Type B pancreatic cell (in vitro differentiated cells): ENCODE data around the gene GRWD1. TPM values are rescaled to one million over a fixed set of nuclear protein-coding genes. Genes with fewer than 3 reads are reported as not detected.

Experiments
- DNase-seq: peaks from one replicate; pipeline ENCODE4 v3.0.0; 2021; ENCODE audit warnings: mixed read lengths; ENCODE audit not compliant: unreplicated experiment; ENCODE audit errors: extremely low spot score
- H3K27ac Mint-ChIP-seq: 2 replicates; pipeline ENCODE4 v1.8.0; 2021; ENCODE audit warnings: mild to moderate bottlenecking, mixed read lengths
- H3K27me3 Mint-ChIP-seq: 2 replicates; pipeline ENCODE4 v1.8.0; 2021; ENCODE audit warnings: mixed read lengths
- H3K36me3 Mint-ChIP-seq: 2 replicates; pipeline ENCODE4 v1.8.0; 2021; ENCODE audit warnings: mixed read lengths
- H3K4me1 Mint-ChIP-seq: one replicate; pipeline ENCODE4 v1.8.0; 2021; ENCODE audit warnings: mixed read lengths; ENCODE audit not compliant: unreplicated experiment
- H3K4me3 Mint-ChIP-seq: 2 replicates; pipeline ENCODE4 v1.8.0; 2021; ENCODE audit warnings: mild to moderate bottlenecking, mixed read lengths
- H3K9me3 Mint-ChIP-seq: 2 replicates; pipeline ENCODE4 v1.8.0; 2021; ENCODE audit warnings: mixed read lengths
- CTCF ChIP-seq: fragments of 200-600 bp; sonication (generic); conservative IDR thresholded peaks from 2 replicates; pipeline ENCODE4 v1.5.0; 2021; ENCODE audit warnings: antibody characterized with exemption, mild to moderate bottlenecking
- total RNA-seq: library from RNA; stranded (reverse); gene quantifications from 2 replicates; pipeline ENCODE4 v1.2.1, GENCODE V29; 2021; ENCODE audit warnings: low replicate concordance

Gene GRWD1
- total RNA-seq, 1 donor from 2014 or later = 44.0 TPM

GRCh38 chr19:48433337-48433736 is 12.4 kb upstream of the GRWD1 start:
- TF ChIP-seq CTCF = no peak
- H3K4me3 Mint-ChIP-seq = no peak overlapping the region
- H3K36me3 Mint-ChIP-seq = no peaks in the 10 kb centered on the region
- no peaks in the 10 kb centered on the region for H3K9me3 Mint-ChIP-seq
- H3K27me3 Mint-ChIP-seq = no peaks in the 10 kb centered on the region
- peaks cover 18% of the 10 kb centered on the region for H3K4me1 Mint-ChIP-seq
- no peak for DNase-seq
- H3K27ac Mint-ChIP-seq = no peak overlapping the region

- no peaks in the 10 kb centered on the region for H3K9me3 Mint-ChIP-seq
- no peaks in the 10 kb centered on the region for H3K36me3 Mint-ChIP-seq
- no peak overlapping the region for H3K27ac Mint-ChIP-seq
- no peak overlapping the region for H3K4me3 Mint-ChIP-seq
- no peaks in the 10 kb centered on the region for H3K27me3 Mint-ChIP-seq
- no peak for TF ChIP-seq CTCF
- DNase-seq = no peak
- H3K4me1 Mint-ChIP-seq = peaks cover 18% of the 10 kb centered on the region
Observed at GRCh38 chr19:48436586-48436985, 9.2 kb upstream of the GRWD1 start.

- no peak overlapping the region for H3K4me3 Mint-ChIP-seq
- no peaks in the 10 kb centered on the region for H3K9me3 Mint-ChIP-seq
- no peaks in the 10 kb centered on the region for H3K27me3 Mint-ChIP-seq
- H3K27ac Mint-ChIP-seq = no peak overlapping the region
- H3K4me1 Mint-ChIP-seq = peaks cover 18% of the 10 kb centered on the region
- H3K36me3 Mint-ChIP-seq = no peaks in the 10 kb centered on the region
- no peak for TF ChIP-seq CTCF
- DNase-seq = no peak
Observed at GRCh38 chr19:48441360-48442050, 4.3 kb upstream of the GRWD1 start.

- TF ChIP-seq CTCF = no peak
- DNase-seq = no peak
- Mint-ChIP-seq H3K27me3 (no peaks in the 10 kb centered on the region), H3K36me3 (no peaks in the 10 kb centered on the region), H3K4me3 (no peak overlapping the region), H3K27ac (no peak overlapping the region), H3K4me1 (peaks cover 16% of the 10 kb centered on the region), H3K9me3 (no peaks in the 10 kb centered on the region)
Observed at GRCh38 chr19:48442116-48443035, 3.4 kb upstream of the GRWD1 start.

GRCh38 chr19:48443256-48443655 is 2.5 kb upstream of the GRWD1 start:
- no peak for DNase-seq
- Mint-ChIP-seq H3K27me3 (no peaks in the 10 kb centered on the region), H3K36me3 (peaks cover 2% of the 10 kb centered on the region), H3K27ac (no peak overlapping the region), H3K4me3 (no peak overlapping the region), H3K4me1 (peaks cover 10% of the 10 kb centered on the region), H3K9me3 (no peaks in the 10 kb centered on the region)
- no peak for TF ChIP-seq CTCF
